Measurements from ENCODE around the gene GOLT1B. TPM values are rescaled to one million over a fixed set of nuclear protein-coding genes. Genes with fewer than 3 reads are reported as not detected.
A peak's percentile ranks its signal among the peaks of the same experiment; 100 is the strongest.

The GOLT1B gene
- total and polyA plus RNA-seq, 9 donors, result 13.6 to 29.6 (median 18.4) TPM

GRCh38 chr12:21499765-21500164 is 1.8 kb upstream of the GOLT1B start:
- WGBS, 3 donors, result 77% methylated on average over 2 of the region's 2 CpGs
- Histone ChIP-seq H3K27me3 (no peaks in the 10 kb centered on the region), H3K36me3 (no peaks in the 10 kb centered on the region), H3K27ac (no peak overlapping the region), H3K4me1 (ENCODE audit: insufficient read depth) (peaks cover 7% of the 10 kb centered on the region), H3K9me3 (no peaks in the 10 kb centered on the region), H3K4me3 (no peak overlapping the region)
- no peak for DNase-seq
- intact Hi-C loops (cut with DNase I), result no loop called here
- TF ChIP-seq POLR2A (IDR thresholded peaks at IDR 0.05) (no peak), EP300 (IDR thresholded peaks at IDR 0.05) (no peak), CTCF (IDR thresholded peaks at IDR 0.05) (no peak)

GRCh38 chr12:21500786-21501257 is 767 bp upstream of the GOLT1B start:
- no peak for TF ChIP-seq CTCF (IDR thresholded peaks at IDR 0.05)
- TF ChIP-seq EP300 (IDR thresholded peaks at IDR 0.05), result no peak
- TF ChIP-seq POLR2A (IDR thresholded peaks at IDR 0.05), result no peak
- 3 to 6% (median 3%) methylated on average over 8 of the region's 8 CpGs for WGBS, 3 donors
- peaks cover 7% of the 10 kb centered on the region for H3K4me1 ChIP-seq (ENCODE audit: insufficient read depth)
- H3K36me3 ChIP-seq, result no peaks in the 10 kb centered on the region
- no peak for DNase-seq
- peak overlapping the region; percentile 95 for H3K4me3 ChIP-seq
- intact Hi-C loops (cut with DNase I), result no loop called here
- H3K27me3 ChIP-seq, result no peaks in the 10 kb centered on the region
- H3K9me3 ChIP-seq, result no peaks in the 10 kb centered on the region
- H3K27ac ChIP-seq, result peak overlapping the region in 1 of 2 donors; percentile 78

- WGBS, 3 donors, result 0 to 1% (median 0%) methylated on average over 14 of the region's 14 CpGs
- no peaks in the 10 kb centered on the region for H3K36me3 ChIP-seq
- no peaks in the 10 kb centered on the region for H3K9me3 ChIP-seq
- H3K4me3 ChIP-seq, result peak overlapping the region; percentile 95
- H3K27ac ChIP-seq, result peak overlapping the region; percentile 31 to 78
- no peak for TF ChIP-seq CTCF (IDR thresholded peaks at IDR 0.05)
- no peak for TF ChIP-seq POLR2A (IDR thresholded peaks at IDR 0.05)
- no peak for TF ChIP-seq EP300 (IDR thresholded peaks at IDR 0.05)
- intact Hi-C loops (cut with DNase I), result no loop called here
- no peaks in the 10 kb centered on the region for H3K27me3 ChIP-seq
- no peak for DNase-seq
- peaks cover 7% of the 10 kb centered on the region for H3K4me1 ChIP-seq (ENCODE audit: insufficient read depth)
Measured at GRCh38 chr12:21502164-21502496, 541 bp downstream of the GOLT1B start.

- DNase-seq, result no peak
- no peaks in the 10 kb centered on the region for H3K27me3 ChIP-seq
- no peak overlapping the region for H3K4me3 ChIP-seq
- intact Hi-C loops (cut with DNase I), result no loop called here
- H3K27ac ChIP-seq, result no peak overlapping the region
- peaks cover 7% of the 10 kb centered on the region for H3K4me1 ChIP-seq (ENCODE audit: insufficient read depth)
- no peaks in the 10 kb centered on the region for H3K9me3 ChIP-seq
- H3K36me3 ChIP-seq, result no peaks in the 10 kb centered on the region
- 84 to 95% (median 90%) methylated on average over 1 of the region's 1 CpG for WGBS, 3 donors
- TF ChIP-seq EP300 (IDR thresholded peaks at IDR 0.05) (no peak), CTCF (IDR thresholded peaks at IDR 0.05) (no peak), POLR2A (IDR thresholded peaks at IDR 0.05) (no peak)
Measured at GRCh38 chr12:21502872-21503271, 1.3 kb downstream of the GOLT1B start.
